Central memory CD8-positive, alpha-beta T cell (primary cell): Measurements from ENCODE around the gene CTIF.

ENCODE experiments used
- ATAC-seq: fragments of 150-1000 bp; cut with Tn5 transposase; replicated peaks from 2 replicates; pipeline ENCODE4 v1.10.0; 2022; ENCODE audit warnings: mild to moderate bottlenecking, moderate FRiP score, moderate number of reproducible peaks; ENCODE audit not compliant: poor library complexity, severe bottlenecking; ENCODE audit errors: extremely low read depth
- DNase-seq, 2 donors: peaks; one replicate each; pipeline ENCODE4 v3.0.0; 2021; ENCODE audit warnings: low spot score in 2 of 2
- H3K27ac Mint-ChIP-seq: one replicate; pipeline ENCODE4 v1.8.0; 2022; ENCODE audit warnings: low read depth, mild to moderate bottlenecking, moderate library complexity, mixed read lengths
- H3K27me3 Mint-ChIP-seq: one replicate; pipeline ENCODE4 v1.8.0; 2022; ENCODE audit warnings: mixed read lengths
- H3K36me3 Mint-ChIP-seq: one replicate; pipeline ENCODE4 v1.8.0; 2022; ENCODE audit warnings: mild to moderate bottlenecking, moderate library complexity, mixed read lengths; ENCODE audit not compliant: insufficient read depth
- H3K4me1 Mint-ChIP-seq: one replicate; pipeline ENCODE4 v1.8.0; 2022; ENCODE audit warnings: mixed read lengths
- H3K4me3 Mint-ChIP-seq: one replicate; pipeline ENCODE4 v1.8.0; 2022; ENCODE audit warnings: mild to moderate bottlenecking, moderate library complexity, mixed read lengths
- H3K9me3 Mint-ChIP-seq: one replicate; pipeline ENCODE4 v1.8.0; 2022; ENCODE audit warnings: mixed read lengths

Gene CTIF

DNA sequence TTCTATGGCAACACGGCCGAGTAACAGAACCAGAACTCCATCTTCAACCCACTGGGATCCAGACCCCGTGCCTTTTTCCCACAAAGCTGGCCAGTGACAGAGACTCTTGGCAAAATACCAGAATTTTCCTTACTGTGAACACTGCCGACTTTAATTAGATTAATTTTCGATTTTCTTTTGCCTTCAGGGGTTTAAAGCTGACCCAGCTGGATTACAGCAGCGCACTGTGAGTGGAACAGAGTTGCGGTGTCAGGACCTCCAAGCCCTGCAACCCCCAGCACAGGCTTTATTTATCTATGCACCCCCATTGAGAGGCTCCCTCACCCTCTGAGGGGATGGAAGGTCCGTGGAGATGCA, 36.4 kb downstream of the CTIF start:
- H3K36me3 Mint-ChIP-seq: no peaks in the 10 kb centered on the region
- DNase-seq (no peak), ATAC-seq (no peak)
- no peak overlapping the region for H3K4me3 Mint-ChIP-seq
- peaks cover 32% of the 10 kb centered on the region for H3K27me3 Mint-ChIP-seq
- H3K4me1 Mint-ChIP-seq: no peaks in the 10 kb centered on the region
- H3K27ac Mint-ChIP-seq: no peak overlapping the region
- peaks cover 6% of the 10 kb centered on the region for H3K9me3 Mint-ChIP-seq

DNA sequence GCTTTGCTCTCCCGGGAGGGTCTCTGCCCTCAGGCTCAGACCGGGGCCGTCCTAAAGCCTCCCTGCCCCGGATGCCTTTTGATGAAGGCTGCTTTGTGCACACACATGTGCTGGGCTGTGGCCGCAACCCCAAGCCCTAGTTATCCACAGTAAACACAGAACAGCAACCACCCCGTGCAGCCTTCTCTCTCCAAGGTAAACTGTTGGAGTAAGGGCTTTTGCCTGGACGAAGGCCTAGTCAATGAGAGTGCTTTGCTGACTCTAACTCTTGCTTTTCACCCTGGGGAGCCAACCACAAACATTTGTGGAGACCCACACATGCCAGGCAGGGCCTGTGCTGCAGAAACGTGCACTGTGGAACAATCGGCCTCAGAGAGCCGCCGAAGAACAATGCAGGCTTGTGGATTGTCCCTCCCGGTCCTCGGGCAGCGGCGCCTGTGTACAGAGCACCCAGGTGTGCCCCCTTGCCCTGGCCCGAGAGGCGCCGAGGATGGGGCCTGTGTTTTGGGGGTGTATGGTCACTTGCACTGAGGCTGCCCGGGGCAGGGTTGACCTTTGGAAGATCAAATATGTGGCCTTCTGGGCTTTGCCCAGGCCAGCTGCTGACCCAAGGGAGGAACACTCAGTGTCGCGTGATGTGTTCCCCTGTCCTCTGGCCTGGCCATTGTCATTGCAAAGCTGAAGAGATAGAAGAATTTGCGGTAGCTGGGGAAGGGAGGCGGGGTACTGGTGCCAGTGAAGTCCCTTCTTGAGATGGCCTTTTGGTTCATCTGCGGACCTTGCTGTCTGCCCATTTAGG, 37.0 kb downstream of the CTIF start:
- H3K4me3 Mint-ChIP-seq: no peak overlapping the region
- H3K27me3 Mint-ChIP-seq: peaks cover 32% of the 10 kb centered on the region
- DNase-seq: no peak
- H3K4me1 Mint-ChIP-seq: no peaks in the 10 kb centered on the region
- no peak overlapping the region for H3K27ac Mint-ChIP-seq
- H3K36me3 Mint-ChIP-seq: no peaks in the 10 kb centered on the region
- peaks cover 6% of the 10 kb centered on the region for H3K9me3 Mint-ChIP-seq
- no peak for ATAC-seq

DNA sequence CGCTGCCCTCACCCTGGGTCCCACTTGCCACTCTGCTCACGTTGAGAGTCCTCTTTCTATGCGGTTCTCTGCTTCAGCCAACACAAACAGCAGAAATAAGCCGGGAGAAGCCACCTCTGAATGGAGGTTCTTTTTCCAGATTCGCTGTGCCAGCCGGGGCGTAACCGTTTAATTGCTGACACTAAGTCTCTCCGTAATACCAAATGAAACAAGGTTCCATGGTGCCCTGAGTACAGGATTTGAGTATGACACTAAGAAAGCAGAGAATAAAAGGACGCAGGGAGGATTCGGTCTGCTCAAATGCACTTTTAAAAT, 37.6 kb downstream of the CTIF start:
- H3K27ac Mint-ChIP-seq: no peak overlapping the region
- peaks cover 34% of the 10 kb centered on the region for H3K27me3 Mint-ChIP-seq
- no peak overlapping the region for H3K4me3 Mint-ChIP-seq
- H3K9me3 Mint-ChIP-seq: peaks cover 6% of the 10 kb centered on the region
- DNase-seq: no peak
- no peaks in the 10 kb centered on the region for H3K4me1 Mint-ChIP-seq
- ATAC-seq: no peak
- no peaks in the 10 kb centered on the region for H3K36me3 Mint-ChIP-seq

DNA sequence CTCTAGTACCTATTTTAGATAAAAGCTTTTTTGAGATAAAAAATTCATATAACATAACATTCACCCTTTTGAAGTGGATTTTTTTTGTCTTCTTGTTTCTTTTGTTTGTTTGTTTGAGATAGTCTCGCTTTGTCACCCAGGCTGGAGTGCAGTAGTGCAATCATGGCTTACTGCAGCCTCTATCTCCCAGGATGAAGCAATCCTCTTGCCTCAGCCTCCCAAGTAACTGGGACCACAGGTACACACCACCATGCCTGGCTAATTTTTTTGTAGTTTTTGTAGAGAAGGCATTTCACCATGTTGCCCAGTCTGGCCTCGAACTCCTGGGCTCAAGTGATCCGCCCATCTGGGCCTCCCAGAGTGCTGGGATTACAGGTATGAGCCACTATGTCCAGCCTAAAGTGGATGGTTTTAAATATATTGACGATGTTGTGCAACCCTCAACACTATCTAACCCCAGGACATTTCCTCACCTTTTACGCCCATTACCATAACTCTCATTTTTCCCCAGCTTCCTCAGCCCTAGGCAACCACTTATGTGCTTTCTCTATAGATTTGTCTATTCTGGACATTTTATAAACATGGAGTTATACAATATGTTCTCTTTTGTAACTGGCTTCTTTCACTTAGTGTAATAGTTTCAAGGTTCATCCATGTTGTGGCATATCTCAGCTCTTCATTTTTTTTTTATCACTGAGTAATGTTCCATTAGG, 38.8 kb downstream of the CTIF start:
- ATAC-seq: no peak
- no peak for DNase-seq
- H3K27ac Mint-ChIP-seq: no peak overlapping the region
- peaks cover 6% of the 10 kb centered on the region for H3K9me3 Mint-ChIP-seq
- H3K27me3 Mint-ChIP-seq: peaks cover 33% of the 10 kb centered on the region
- H3K4me3 Mint-ChIP-seq: no peak overlapping the region
- H3K4me1 Mint-ChIP-seq: no peaks in the 10 kb centered on the region
- no peaks in the 10 kb centered on the region for H3K36me3 Mint-ChIP-seq

DNA sequence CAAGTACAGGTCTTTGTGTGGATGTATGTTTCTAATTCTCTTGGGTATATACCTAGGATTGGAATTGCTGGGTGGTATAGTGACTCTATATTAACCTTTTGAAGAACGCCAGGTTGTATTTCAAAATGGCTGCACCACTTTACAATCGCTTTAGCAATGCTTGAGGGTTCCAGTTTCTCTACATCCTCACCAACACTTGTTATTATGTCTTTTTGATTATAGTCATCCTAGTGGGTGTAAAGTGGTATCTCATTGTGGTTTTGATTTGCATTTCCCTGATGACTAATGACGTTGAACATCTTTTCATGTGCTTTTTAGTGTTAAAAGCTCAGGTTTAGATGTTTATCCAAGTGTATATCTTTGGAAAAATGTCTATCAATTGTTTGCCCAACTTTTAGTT, 39.5 kb downstream of the CTIF start:
- Mint-ChIP-seq H3K27ac (no peak overlapping the region), H3K4me1 (no peaks in the 10 kb centered on the region), H3K36me3 (no peaks in the 10 kb centered on the region), H3K4me3 (no peak overlapping the region), H3K9me3 (peaks cover 6% of the 10 kb centered on the region), H3K27me3 (peaks cover 29% of the 10 kb centered on the region)
- no peak for DNase-seq
- ATAC-seq: no peak

DNA sequence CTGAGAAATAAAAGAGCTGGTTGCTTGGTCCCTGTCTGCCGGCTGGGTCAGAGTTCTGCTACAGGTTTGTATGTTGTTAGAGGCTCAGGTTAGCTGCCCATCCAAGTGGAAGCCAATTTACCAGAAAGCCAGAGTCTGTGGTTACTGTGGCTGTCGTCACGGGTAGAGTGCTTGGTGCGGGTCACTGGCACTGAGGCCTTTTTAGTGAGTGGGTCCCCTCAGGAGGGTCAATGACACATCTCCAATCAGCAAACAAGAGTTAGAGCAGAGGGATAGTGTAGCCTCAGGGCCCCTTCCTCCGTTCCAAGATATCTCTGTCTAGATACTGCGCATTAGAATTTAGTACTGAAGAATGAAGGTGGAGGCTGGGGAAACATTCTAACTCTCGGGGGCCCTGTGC, 41.2 kb downstream of the CTIF start:
- H3K27me3 Mint-ChIP-seq: peaks cover 14% of the 10 kb centered on the region
- no peaks in the 10 kb centered on the region for H3K36me3 Mint-ChIP-seq
- no peak for DNase-seq
- H3K4me1 Mint-ChIP-seq: no peaks in the 10 kb centered on the region
- peaks cover 6% of the 10 kb centered on the region for H3K9me3 Mint-ChIP-seq
- no peak overlapping the region for H3K4me3 Mint-ChIP-seq
- ATAC-seq: no peak
- H3K27ac Mint-ChIP-seq: no peak overlapping the region

DNA sequence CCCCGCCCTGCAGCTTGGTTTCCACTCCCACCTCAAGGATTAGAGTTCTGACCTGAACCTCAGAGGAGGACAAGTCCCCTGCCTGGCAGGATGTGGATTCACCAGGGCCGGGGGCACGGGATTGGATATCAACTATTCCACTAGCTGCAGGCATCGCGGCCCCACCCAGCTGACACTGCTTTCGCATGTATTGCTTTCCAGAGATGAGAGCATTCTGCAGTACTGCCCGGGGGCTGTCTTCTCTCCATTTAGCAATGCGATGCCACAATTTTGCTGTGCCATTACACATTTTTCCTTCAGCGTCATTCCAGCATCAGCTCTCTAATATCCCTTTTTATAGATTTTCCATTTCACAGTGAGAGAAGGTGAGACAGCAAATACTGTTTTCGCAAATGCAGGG, 42.0 kb downstream of the CTIF start:
- Mint-ChIP-seq H3K27me3 (peaks cover 14% of the 10 kb centered on the region), H3K9me3 (peaks cover 6% of the 10 kb centered on the region), H3K4me1 (no peaks in the 10 kb centered on the region), H3K36me3 (no peaks in the 10 kb centered on the region), H3K27ac (no peak overlapping the region), H3K4me3 (no peak overlapping the region)
- ATAC-seq (no peak), DNase-seq (no peak)

DNA sequence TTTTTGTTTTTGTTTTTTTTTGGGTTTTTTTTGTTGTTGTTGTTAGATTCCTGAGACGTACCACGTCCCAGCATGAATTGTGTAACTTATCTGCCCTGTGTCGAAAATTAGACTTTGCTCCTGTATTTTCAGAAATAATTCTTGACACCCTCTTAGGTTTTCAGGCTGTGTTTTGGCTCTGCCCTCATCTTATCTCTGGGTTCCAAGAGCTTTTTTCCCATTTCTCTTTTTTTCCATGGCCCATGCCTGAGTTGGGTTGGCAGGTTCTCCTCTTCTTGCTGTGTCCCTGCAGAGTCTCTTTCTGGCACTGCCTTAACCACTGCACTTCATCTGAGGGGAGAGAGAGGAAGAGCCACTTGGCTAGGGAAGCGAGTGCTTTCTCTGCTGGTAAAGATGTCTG, 42.4 kb downstream of the CTIF start:
- no peak overlapping the region for H3K27ac Mint-ChIP-seq
- DNase-seq: no peak
- H3K4me1 Mint-ChIP-seq: no peaks in the 10 kb centered on the region
- no peaks in the 10 kb centered on the region for H3K36me3 Mint-ChIP-seq
- no peak for ATAC-seq
- peaks cover 6% of the 10 kb centered on the region for H3K9me3 Mint-ChIP-seq
- peaks cover 14% of the 10 kb centered on the region for H3K27me3 Mint-ChIP-seq
- no peak overlapping the region for H3K4me3 Mint-ChIP-seq

DNA sequence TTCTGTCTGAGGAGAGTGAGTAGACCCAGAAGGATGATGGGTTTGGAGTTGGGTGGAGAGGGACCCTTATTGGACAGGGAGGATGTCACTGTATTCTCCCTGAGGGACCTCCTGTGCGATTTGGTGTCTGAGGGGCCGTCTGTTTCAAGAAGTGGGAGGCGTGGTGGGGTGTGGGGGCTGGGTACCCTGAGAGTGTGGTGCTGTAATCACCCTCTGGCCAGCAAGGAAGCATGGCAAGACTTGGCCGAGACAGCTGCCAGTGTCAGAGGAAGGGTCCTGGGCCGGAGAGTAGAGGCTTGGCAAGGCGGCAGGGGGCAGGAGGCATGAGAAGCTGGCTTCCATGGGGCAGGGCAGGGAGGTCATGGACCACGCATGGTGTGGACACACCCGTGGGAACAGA, 43.1 kb downstream of the CTIF start:
- Mint-ChIP-seq H3K9me3 (peaks cover 6% of the 10 kb centered on the region), H3K27ac (no peak overlapping the region), H3K4me3 (no peak overlapping the region), H3K27me3 (peaks cover 14% of the 10 kb centered on the region), H3K4me1 (no peaks in the 10 kb centered on the region), H3K36me3 (no peaks in the 10 kb centered on the region)
- ATAC-seq: no peak
- no peak for DNase-seq

DNA sequence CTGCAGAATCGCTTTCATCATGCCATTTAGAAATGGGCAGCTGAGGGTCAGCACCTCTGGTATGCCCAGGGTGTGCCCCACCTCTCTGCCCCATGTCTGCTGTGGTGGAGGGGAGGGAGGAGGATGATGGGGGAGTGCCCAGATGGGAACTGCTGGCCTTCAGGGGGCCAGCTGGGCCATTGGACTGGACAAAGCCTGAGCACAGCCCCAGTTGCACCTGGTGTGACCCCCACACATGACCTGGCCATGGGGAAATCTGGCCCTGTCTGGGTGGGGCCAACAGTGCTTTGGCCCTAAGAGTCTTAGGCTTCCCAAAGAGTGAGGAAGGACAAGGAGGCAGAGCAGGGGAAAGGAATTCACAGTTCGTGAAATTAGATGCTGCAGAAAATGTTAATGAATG, 44.1 kb downstream of the CTIF start:
- H3K36me3 Mint-ChIP-seq: no peaks in the 10 kb centered on the region
- peaks cover 16% of the 10 kb centered on the region for H3K27me3 Mint-ChIP-seq
- peaks cover 2% of the 10 kb centered on the region for H3K9me3 Mint-ChIP-seq
- H3K4me3 Mint-ChIP-seq: no peak overlapping the region
- no peak overlapping the region for H3K27ac Mint-ChIP-seq
- no peaks in the 10 kb centered on the region for H3K4me1 Mint-ChIP-seq
- DNase-seq: no peak
- ATAC-seq: no peak

DNA sequence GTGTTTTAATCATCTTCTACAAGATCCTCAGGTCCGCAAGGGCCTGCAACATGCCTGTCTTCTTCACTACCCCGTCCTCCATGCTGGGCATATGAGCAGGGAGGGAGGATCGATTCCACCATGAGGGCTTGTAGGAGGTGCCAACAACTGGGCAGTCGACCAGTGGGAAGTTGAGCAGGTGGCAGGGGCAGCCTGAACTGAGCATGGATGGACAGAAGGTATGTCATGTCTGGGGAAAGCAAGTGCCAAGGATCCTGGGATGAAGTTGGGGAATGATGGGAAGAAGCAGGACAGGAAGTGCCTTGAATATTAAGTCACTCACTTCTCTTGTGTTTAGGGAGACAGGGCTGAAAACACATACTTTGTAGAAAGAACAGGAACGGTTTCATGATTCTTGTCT, 44.7 kb downstream of the CTIF start:
- H3K9me3 Mint-ChIP-seq: no peaks in the 10 kb centered on the region
- H3K36me3 Mint-ChIP-seq: no peaks in the 10 kb centered on the region
- ATAC-seq (no peak), DNase-seq (no peak)
- no peak overlapping the region for H3K4me3 Mint-ChIP-seq
- no peaks in the 10 kb centered on the region for H3K4me1 Mint-ChIP-seq
- H3K27me3 Mint-ChIP-seq: peaks cover 22% of the 10 kb centered on the region
- H3K27ac Mint-ChIP-seq: no peak overlapping the region

DNA sequence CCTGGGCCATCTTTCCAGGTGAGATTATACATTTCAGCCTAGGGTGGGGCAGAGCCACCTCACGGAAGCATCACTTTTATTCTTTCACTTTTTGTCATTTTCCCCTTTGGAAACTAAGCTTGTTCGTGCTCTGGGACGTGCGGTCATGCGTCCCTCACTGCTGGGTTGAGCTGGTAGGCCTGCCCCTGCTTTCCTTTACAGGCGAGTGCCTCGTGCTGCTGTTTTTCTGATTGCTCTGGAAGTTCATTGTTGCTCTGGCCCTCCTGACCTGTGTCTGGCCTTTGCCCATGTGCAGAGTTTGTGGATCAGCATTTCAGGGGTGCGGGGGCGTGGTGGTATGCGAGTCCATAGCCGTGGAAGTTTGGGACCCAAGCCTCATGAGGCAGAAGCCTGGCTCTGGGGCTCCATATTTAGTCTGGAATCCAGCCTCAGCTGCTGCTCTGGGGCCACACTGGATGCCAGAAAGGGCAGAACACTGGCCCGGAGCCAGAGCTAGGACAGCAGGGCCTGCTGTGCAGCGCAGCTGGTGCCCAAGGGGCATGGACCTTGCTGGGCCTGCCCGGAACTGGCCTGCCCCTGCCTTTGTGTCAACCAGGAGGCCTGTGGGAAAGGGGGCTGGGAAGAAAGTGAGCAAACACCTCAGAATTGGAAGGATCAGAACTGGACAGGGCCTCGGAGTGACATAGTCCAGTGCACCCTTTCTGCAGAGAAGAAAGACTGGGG, 51.1 kb downstream of the CTIF start:
- H3K36me3 Mint-ChIP-seq: no peaks in the 10 kb centered on the region
- H3K9me3 Mint-ChIP-seq: no peaks in the 10 kb centered on the region
- H3K4me3 Mint-ChIP-seq: no peak overlapping the region
- no peaks in the 10 kb centered on the region for H3K4me1 Mint-ChIP-seq
- DNase-seq (no peak), ATAC-seq (no peak)
- H3K27ac Mint-ChIP-seq: no peak overlapping the region
- peaks cover 22% of the 10 kb centered on the region for H3K27me3 Mint-ChIP-seq

DNA sequence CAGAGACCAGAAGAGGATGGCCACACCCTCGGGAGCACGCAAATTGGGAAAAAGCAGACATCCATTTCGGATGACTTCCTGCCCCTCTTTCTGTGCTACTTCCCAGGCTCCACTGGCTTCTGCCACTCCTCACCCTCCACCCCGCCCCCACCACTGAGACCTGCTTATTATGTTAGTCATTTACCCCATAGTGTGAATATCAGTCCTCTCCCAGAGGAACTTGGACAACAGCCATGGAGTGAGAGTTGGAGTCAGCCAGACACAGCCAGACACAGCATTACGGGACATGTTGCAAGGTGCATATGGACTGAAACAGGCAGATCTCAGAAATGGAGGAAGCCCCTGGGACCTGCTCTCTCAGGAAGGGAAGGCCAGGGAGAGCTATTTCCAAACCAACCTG, 51.8 kb downstream of the CTIF start:
- DNase-seq: no peak
- H3K9me3 Mint-ChIP-seq: no peaks in the 10 kb centered on the region

More for the DNA sequence above, 51.8 kb downstream of the CTIF start:
- no peak overlapping the region for H3K4me3 Mint-ChIP-seq
- ATAC-seq: no peak
- H3K27me3 Mint-ChIP-seq: peaks cover 22% of the 10 kb centered on the region
- H3K27ac Mint-ChIP-seq: no peak overlapping the region
- H3K4me1 Mint-ChIP-seq: no peaks in the 10 kb centered on the region
- H3K36me3 Mint-ChIP-seq: no peaks in the 10 kb centered on the region
